ENCODE measurements around the gene TMED6.
"Not testable (repeated sequence)": the region's sequence is repeated elsewhere in the genome, so short reads cannot be mapped to it uniquely, and the experiment has no call there.

TMED6 gene

GRCh38 chr16:69296771-69297170 lies 54.8 kb downstream of the TMED6 start:
- DNase-seq: not testable (repeated sequence)

DNA sequence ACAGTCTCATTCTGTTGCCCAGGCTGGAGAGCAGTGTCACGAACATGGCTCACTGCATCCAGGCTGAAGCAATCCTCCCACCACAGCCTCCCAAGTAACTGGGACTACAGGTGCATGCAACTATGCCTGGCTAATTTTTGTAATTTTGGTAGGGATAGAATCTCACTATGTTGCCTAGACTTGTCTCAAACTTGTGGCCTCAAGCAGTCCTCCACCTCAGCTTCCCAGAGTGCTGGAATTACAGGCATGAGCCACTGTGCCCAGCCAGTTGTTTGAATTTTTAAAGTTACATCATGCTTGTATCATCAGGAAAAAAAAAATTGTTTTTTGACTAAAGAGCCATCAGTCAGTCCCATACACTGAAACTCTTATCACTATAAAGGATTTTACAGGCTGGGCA lies 57.5 kb downstream of the TMED6 start:
- DNase-seq: no peak

DNA sequence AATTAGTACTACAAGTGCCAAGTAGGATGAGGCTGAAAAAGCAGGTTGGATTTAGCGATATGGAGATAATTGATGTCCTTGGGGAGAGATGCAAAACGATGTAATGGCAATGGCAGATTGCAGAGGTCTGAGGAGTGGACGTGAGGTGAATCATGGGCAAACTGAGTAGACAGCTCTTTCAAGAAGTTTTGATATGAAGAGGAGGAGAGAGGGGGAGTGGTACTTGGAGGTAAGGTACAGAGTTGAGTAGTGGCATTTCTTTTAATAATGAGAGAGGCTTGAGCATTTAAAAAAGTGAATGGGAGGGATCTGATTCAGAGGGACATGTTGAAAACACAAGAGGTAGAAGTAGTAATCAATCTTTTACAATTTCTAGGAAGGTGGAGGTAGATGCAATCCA lies 58.2 kb downstream of the TMED6 start:
- no peak for DNase-seq
